Inferior parietal cortex (tissue), 1 donor: Measurements from ENCODE around the gene FAM200A.
"Not testable (repeated sequence)": the region's sequence is repeated elsewhere in the genome, so short reads cannot be mapped to it uniquely, and the experiment has no call there.

Experiments
- DNase-seq: peaks from one replicate; pipeline ENCODE4 v3.0.0-alpha.2; 2016; ENCODE audit errors: extremely low spot score

FAM200A gene

GRCh38 chr7:99559175-99559915, 7.4 kb upstream of the FAM200A start:
- no peak for DNase-seq

DNA sequence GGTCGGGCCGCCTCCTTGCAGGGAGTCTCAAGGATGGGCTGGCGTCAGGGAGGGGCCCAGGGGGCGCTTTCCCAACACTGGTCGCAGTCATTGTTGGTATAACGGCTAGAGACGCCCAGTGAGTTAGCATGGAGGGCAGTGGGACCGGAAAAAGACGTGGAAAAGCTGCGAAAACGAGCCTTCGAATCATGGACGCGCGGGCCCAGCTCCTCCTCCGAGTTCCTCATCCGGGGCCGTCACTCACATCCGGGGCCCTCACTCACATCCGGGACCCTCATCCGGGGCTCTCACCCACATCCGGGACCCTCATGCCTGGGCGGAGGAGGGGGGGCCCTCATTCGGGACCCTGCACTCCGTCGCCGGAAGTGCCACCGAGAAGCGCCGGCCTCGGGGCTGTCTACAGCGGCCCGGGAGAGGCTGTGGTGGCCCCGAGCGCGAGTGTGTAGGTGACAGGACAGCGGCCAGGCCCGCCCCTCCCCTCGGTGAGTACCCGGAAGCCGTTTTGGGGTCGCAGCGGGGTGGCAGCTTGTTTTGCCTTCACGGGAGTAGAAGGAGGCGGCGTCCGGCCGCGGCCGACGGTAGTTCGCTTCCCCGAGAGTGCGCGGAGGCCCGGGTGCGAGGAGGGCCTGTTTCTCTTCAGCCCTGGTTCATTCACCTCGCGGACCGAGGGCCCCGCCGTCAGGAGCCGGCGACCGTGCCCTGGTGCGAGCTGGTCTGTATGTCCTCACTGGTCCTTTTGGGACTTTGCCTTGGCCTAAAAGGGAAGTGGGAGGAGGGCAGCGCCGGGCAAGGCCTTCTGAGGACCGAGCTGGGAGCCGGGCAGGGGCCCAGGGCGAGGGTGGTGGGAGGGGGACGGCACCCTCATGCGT, 6.6 kb upstream of the FAM200A start, which contains the start of gene ZNF655:
ZNF655 (plus strand) TSS at position 337 of the 869 bp plus-strand sequence. CDS start 1,918 bp downstream, outside the sequence.
- peak; percentile 87 for DNase-seq

DNA sequence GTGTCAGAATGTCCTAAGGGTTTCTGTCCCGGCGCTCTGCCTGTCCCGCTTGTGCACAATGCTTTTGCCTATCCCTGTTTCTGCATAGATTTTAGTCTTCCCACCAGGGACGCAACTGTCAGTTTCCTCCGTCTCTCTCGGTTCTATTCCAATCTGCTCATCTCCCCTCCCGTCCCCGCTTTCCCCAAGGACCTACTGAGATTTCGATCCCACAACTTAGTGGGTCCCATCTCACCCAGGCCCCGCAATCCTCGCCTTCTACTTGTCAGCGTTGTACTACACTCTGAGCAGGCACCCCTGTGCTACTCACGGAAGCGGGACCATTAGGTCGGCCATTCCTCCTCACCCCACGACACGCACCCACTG, 6.0 kb upstream of the FAM200A start:
- no peak for DNase-seq

DNA sequence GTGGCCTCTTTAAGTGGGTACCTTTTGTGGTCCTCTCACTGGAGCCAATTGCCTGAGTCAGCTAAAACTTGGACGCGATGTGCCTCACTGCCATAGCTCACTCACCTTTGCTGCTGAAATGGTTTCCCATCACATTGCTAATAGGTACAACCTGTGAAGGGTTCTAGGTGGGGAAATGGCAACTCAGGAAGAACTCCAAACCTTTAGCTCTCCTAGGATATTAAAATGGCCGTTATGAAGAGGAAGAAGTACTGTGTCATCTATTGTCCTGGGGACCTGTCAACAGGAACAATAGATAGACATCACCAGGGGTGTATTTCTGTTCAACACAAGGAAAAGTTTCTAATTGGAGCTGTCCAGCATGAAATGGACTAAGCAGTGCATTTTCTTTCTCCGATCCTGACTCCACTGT, 5.3 kb upstream of the FAM200A start:
- no peak for DNase-seq

DNA sequence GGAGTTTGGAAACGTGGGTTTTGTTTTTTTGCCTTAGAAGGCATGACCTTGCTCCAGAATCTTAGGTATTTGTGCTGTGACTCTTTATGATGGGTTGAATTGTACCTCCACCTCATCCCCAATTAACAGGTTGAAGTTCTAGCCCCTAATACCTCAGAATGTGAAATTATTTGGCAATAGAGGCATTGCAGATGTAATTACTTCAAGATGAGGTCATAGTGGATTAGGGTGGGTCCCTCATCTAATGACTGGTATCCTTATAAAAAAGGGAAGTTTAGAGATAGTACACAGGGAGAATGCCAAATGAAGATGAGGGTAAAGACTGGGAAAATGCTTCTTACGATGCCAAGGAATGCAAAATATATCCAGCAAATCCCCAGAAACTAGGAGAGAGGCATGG, 3.0 kb upstream of the FAM200A start:
- DNase-seq = no peak

GRCh38 chr7:99553039-99553438, 1.1 kb upstream of the FAM200A start:
- DNase-seq = no peak

- DNase-seq = no peak
Observed at GRCh38 chr7:99551334-99551733, 580 bp downstream of the FAM200A start.

- not testable (repeated sequence) for DNase-seq
Observed at GRCh38 chr7:99549545-99549944, 2.4 kb downstream of the FAM200A start.

- DNase-seq = not testable (repeated sequence)
Observed at GRCh38 chr7:99545308-99545707, 6.6 kb downstream of the FAM200A start.

DNA sequence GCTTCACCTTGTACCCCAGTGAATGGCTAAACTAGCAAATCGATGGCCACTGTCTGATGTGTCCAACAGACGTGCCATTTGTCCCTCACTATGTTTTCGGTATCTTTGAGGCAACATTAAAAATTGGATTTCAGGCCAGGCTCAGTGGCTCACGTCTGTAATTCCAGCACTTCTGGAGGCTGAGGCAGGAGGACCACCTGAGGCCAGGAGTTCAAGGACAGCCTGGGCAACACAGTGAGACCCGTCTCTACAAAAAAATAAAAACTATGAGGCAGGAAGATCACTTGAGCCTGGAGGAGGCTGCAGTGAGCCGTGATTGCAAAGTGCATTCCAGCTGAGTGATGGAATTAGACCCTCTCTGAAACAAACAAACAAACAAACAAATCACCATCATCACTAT, 8.0 kb downstream of the FAM200A start:
- no peak for DNase-seq

DNA sequence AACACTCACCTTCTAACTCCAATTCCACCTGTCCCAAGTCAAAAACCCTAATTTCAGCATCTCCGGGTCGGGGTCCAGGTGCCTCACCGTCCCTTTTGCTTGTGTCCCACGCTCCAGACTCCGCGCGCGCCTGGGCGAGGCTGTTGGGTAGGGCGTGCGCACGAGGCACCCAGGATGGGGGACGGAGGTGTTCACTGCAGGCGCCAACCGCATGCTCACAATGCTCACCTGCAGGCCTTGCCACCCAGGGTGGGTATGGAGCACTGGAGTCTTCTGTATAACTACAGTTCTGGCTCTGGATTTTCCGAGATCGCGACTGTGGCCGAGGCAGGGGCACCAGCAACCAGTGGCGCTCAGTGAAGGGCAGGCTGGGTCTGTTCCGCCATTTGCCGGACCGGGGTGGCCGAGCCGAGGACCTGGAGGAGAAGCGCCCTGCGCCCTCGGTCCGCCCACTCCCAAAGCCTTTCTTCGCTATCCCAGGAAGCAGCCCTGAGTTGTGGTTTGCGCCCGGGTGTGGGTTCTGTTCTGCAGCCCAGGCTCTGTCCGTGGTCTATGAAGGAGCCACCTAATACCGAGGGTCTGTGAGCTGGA, 8.7 kb downstream of the FAM200A start:
- DNase-seq = no peak

GRCh38 chr7:99541212-99541611, 10.7 kb downstream of the FAM200A start:
- no peak for DNase-seq

DNA sequence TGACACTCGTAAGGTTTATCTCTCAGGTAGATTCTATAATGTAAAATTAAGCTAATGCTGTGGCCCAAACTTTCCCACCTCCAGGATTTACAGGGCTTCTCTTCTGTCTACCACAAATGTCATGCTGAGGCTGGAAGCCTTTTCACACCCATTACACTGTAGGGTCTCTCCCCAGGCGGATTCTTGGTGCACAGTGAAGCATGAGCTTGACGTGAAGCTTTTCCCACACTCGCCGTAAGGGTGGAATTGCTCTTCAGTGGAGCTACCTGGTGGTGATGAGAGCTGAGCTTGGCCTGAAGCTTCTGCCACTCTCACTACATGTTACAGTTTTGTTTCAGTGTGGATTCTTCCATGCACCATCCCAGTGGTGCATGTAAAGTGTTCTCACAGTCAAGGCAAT, 11.4 kb downstream of the FAM200A start:
- DNase-seq = no peak

DNA sequence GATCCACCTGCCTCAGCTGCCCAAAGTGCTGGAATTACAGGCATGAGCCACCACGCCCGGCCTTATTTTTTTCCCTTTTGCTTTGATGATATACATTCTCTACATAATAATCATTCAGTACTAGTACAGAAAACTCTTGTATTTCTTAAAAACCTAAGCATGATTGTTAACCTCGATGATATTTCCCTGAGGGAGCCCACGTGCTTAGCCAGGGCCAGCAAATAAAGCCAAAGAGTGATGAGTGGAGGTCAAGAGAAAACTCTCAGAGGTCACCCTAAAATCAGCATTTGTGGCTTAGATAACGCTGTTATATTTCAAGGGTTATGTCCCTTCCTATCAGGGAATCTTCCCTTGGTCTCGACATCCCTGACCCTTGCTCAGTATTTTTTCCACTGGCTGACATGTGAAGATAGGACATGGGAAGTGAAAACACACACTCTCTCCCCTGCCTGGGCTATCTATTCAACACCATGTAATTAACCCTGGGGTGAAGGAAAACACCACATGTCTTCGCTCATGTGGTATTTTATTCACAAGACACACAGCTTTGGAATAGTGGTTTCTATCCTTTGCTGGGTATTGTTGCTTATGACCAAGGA, 12.6 kb downstream of the FAM200A start:
- DNase-seq = no peak

GRCh38 chr7:99535667-99536066, 16.2 kb downstream of the FAM200A start:
- DNase-seq = no peak

GRCh38 chr7:99531354-99531765, 20.6 kb downstream of the FAM200A start:
- no peak for DNase-seq

GRCh38 chr7:99525713-99526440, 26.0 kb downstream of the FAM200A start:
- DNase-seq = no peak

DNA sequence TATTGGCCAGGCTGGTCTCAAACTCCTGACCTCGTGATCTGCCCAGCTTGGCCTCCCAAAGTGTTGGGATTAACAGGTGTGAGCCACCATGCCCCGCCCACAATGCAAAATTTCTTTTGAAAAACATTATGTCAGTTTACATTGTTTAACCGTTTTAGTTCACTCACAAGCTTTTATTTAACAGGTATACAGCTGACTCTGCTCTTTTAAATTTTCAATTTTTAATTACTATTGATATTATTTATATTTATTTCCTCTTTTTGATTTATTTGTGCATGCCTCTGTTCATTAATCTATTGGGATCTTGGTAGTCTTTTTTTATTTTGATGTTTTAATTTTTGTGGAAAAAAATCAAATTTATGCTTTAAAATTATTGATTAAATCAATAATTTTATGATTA, 30.5 kb downstream of the FAM200A start:
- no peak for DNase-seq

DNA sequence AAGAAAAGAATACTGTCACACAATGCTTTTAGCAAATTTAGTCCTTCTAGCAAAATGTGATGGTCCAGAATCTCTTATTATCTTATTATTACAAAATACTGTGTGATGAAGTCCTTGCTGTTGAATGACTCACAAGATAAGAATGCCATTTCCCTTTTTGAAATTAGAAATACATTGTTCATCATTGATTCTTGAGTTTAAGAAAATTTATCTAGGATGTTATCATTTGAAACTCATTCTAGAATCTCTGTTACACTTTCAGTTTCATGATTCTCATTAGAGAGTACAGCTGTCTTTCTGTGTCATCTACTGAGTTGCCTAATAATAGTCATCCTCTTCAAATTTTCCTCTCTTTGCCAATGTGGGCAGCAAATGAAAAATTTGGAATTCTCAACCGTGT, 37.9 kb downstream of the FAM200A start:
- no peak for DNase-seq

GRCh38 chr7:99505324-99505662, 46.6 kb downstream of the FAM200A start:
- no peak for DNase-seq

DNA sequence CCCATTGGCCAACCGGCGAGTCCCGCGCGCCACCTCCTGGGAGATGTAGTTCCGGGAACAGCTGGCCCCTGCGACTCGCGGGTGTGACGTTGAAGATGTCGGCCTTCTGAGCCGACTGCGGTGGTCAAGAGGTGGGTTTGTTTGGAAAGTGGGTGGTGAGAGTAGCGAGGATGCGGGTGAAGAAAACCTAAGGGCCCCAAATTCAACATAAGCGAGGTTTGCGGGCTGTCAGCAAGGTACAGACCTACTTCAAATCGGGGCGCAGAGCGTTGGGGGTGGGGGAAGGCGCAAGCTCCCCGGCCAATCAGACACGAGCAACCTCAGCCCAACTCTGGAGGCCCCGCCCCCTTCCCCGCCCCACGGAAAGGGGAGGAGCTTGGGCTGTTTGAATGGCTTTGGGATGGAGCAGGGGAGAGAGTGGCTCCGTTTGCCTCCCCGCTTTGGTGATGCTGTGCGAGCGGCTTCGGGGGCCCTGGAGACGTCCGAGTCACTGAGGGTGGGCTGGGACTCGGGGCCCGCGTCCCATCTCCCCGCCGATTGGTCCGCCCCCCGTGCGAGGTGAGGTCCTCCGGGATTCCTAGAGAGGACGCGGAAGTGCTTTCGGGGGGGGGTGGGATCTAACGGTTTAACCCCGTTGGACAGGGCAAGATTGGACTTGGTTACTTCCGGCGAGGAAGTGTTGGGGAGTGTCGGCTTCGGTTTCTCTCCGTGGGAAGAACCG, 47.2 kb downstream of the FAM200A start, which contains the start of gene ZKSCAN5:
ZKSCAN5 (plus strand) TSS at position 60 of the 721 bp plus-strand sequence. CDS start 1,383 bp downstream, outside the sequence.
- peak; percentile 97 for DNase-seq
